ENCODE measurements around the gene LSS. TPM values are rescaled to one million over a fixed set of nuclear protein-coding genes. Genes with fewer than 3 reads are reported as not detected.

The LSS gene
- total and polyA plus RNA-seq, 2 experiments from 2014 or later: 55.0 to 237 TPM

DNA sequence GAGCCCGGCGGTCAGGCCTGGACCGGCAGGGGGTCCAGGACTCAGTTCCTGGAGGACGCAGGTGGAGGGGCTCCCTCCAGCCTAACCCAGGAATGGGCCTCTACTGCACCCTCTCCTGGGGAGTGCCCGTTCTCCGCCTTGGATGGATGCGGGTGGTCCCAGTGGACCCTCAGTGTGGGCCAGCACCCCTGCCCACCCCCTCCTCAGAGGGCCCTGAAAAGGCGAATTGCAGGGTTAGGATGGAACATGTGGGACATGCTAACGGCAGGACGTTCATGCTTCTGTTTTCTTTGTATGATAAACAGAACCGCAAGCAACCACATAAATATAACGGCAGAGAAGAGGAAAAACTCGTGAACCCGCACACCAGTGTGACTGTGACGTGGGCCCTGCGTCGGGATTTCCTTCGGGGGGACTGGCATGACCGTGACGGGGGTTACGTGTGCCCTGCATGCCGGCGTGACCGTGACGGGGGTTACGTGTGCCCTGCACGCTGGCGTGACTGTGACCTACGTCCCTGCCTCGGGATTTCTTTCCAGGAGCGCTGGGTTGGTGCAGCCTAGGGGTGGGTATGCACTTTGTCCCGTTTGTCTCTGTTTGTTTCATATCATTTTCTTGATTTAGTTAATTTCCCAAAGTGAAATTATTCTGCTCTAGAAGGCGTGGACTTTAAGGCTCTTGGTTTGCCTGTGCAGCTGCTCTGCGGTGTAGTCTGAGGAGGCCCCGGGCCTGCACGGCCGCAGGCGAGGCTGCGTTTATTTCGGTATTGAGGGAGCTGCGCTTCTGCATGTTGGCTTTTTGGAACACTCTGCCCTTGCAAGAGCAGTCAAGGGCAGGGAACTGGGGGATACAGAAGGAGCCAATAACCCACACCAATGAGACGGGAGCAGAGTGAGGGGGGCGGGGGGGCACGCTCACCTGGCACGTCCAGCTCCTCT lies 76.3 kb downstream of the LSS start:
- 0 out of 2 replicates have a peak overlapping the region, but pooled peaks have one; percentile 57 for H3K27ac ChIP-seq (ENCODE audit: low read depth)
- H3K4me1 Mint-ChIP-seq: peaks cover 15% of the 10 kb centered on the region
- TF ChIP-seq ZNF114 (CRISPR knock-in tag; IDR thresholded peaks at IDR 0.05): no peak
- TF ChIP-seq ZNF331 (CRISPR knock-in tag; IDR thresholded peaks at IDR 0.05; ENCODE audit: low read depth): no peak
- TF ChIP-seq, protein P1, sequence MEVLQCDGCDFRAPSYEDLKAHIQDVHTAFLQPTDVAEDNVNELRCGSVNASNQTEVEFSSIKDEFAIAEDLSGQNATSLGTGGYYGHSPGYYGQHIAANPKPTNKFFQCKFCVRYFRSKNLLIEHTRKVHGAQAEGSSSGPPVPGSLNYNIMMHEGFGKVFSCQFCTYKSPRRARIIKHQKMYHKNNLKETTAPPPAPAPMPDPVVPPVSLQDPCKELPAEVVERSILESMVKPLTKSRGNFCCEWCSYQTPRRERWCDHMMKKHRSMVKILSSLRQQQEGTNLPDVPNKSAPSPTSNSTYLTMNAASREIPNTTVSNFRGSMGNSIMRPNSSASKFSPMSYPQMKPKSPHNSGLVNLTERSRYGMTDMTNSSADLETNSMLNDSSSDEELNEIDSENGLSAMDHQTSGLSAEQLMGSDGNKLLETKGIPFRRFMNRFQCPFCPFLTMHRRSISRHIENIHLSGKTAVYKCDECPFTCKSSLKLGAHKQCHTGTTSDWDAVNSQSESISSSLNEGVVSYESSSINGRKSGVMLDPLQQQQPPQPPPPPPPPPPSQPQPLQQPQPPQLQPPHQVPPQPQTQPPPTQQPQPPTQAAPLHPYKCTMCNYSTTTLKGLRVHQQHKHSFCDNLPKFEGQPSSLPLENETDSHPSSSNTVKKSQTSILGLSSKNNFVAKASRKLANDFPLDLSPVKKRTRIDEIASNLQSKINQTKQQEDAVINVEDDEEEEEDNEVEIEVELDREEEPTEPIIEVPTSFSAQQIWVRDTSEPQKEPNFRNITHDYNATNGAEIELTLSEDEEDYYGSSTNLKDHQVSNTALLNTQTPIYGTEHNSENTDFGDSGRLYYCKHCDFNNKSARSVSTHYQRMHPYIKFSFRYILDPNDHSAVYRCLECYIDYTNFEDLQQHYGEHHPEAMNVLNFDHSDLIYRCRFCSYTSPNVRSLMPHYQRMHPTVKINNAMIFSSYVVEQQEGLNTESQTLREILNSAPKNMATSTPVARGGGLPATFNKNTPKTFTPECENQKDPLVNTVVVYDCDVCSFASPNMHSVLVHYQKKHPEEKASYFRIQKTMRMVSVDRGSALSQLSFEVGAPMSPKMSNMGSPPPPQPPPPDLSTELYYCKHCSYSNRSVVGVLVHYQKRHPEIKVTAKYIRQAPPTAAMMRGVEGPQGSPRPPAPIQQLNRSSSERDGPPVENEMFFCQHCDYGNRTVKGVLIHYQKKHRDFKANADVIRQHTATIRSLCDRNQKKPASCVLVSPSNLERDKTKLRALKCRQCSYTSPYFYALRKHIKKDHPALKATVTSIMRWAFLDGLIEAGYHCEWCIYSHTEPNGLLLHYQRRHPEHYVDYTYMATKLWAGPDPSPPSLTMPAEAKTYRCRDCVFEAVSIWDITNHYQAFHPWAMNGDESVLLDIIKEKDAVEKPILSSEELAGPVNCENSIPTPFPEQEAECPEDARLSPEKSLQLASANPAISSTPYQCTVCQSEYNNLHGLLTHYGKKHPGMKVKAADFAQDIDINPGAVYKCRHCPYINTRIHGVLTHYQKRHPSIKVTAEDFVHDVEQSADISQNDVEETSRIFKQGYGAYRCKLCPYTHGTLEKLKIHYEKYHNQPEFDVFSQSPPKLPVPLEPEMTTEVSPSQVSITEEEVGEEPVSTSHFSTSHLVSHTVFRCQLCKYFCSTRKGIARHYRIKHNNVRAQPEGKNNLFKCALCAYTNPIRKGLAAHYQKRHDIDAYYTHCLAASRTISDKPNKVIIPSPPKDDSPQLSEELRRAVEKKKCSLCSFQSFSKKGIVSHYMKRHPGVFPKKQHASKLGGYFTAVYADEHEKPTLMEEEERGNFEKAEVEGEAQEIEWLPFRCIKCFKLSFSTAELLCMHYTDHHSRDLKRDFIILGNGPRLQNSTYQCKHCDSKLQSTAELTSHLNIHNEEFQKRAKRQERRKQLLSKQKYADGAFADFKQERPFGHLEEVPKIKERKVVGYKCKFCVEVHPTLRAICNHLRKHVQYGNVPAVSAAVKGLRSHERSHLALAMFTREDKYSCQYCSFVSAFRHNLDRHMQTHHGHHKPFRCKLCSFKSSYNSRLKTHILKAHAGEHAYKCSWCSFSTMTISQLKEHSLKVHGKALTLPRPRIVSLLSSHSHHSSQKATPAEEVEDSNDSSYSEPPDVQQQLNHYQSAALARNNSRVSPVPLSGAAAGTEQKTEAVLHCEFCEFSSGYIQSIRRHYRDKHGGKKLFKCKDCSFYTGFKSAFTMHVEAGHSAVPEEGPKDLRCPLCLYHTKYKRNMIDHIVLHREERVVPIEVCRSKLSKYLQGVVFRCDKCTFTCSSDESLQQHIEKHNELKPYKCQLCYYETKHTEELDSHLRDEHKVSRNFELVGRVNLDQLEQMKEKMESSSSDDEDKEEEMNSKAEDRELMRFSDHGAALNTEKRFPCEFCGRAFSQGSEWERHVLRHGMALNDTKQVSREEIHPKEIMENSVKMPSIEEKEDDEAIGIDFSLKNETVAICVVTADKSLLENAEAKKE (CRISPR knock-in tag; IDR thresholded peaks at IDR 0.05): no peak
- TF ChIP-seq, protein P2, sequence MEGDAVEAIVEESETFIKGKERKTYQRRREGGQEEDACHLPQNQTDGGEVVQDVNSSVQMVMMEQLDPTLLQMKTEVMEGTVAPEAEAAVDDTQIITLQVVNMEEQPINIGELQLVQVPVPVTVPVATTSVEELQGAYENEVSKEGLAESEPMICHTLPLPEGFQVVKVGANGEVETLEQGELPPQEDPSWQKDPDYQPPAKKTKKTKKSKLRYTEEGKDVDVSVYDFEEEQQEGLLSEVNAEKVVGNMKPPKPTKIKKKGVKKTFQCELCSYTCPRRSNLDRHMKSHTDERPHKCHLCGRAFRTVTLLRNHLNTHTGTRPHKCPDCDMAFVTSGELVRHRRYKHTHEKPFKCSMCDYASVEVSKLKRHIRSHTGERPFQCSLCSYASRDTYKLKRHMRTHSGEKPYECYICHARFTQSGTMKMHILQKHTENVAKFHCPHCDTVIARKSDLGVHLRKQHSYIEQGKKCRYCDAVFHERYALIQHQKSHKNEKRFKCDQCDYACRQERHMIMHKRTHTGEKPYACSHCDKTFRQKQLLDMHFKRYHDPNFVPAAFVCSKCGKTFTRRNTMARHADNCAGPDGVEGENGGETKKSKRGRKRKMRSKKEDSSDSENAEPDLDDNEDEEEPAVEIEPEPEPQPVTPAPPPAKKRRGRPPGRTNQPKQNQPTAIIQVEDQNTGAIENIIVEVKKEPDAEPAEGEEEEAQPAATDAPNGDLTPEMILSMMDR (conservative IDR thresholded peaks at IDR 0.05; ENCODE audit: low read depth in 2 of 2): no peak
- TF ChIP-seq NANOG (IDR thresholded peaks at IDR 0.05; ENCODE audit: borderline replicate concordance): no peak
- TF ChIP-seq, protein P3, sequence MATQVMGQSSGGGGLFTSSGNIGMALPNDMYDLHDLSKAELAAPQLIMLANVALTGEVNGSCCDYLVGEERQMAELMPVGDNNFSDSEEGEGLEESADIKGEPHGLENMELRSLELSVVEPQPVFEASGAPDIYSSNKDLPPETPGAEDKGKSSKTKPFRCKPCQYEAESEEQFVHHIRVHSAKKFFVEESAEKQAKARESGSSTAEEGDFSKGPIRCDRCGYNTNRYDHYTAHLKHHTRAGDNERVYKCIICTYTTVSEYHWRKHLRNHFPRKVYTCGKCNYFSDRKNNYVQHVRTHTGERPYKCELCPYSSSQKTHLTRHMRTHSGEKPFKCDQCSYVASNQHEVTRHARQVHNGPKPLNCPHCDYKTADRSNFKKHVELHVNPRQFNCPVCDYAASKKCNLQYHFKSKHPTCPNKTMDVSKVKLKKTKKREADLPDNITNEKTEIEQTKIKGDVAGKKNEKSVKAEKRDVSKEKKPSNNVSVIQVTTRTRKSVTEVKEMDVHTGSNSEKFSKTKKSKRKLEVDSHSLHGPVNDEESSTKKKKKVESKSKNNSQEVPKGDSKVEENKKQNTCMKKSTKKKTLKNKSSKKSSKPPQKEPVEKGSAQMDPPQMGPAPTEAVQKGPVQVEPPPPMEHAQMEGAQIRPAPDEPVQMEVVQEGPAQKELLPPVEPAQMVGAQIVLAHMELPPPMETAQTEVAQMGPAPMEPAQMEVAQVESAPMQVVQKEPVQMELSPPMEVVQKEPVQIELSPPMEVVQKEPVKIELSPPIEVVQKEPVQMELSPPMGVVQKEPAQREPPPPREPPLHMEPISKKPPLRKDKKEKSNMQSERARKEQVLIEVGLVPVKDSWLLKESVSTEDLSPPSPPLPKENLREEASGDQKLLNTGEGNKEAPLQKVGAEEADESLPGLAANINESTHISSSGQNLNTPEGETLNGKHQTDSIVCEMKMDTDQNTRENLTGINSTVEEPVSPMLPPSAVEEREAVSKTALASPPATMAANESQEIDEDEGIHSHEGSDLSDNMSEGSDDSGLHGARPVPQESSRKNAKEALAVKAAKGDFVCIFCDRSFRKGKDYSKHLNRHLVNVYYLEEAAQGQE (IDR thresholded peaks at IDR 0.05; ENCODE audit: unreplicated experiment): no peak
- TF ChIP-seq EZH2 (IDR thresholded peaks at IDR 0.05; ENCODE audit: low read depth, unreplicated experiment): no peak
- no peak for TF ChIP-seq CREB1 (CRISPR knock-in tag; IDR thresholded peaks at IDR 0.05; ENCODE audit: low read depth)
- no peak for TF ChIP-seq EZH2phosphoT487 (IDR thresholded peaks at IDR 0.05; ENCODE audit: unreplicated experiment)
- TF ChIP-seq, protein P4, sequence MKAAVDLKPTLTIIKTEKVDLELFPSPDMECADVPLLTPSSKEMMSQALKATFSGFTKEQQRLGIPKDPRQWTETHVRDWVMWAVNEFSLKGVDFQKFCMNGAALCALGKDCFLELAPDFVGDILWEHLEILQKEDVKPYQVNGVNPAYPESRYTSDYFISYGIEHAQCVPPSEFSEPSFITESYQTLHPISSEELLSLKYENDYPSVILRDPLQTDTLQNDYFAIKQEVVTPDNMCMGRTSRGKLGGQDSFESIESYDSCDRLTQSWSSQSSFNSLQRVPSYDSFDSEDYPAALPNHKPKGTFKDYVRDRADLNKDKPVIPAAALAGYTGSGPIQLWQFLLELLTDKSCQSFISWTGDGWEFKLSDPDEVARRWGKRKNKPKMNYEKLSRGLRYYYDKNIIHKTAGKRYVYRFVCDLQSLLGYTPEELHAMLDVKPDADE (IDR thresholded peaks at IDR 0.05): no peak
- no peak for TF ChIP-seq JUNB (IDR thresholded peaks at IDR 0.05; ENCODE audit: unreplicated experiment)
- no peak for TF ChIP-seq POLR2AphosphoS5 (IDR thresholded peaks at IDR 0.05; ENCODE audit: low read depth)
- TF ChIP-seq STAT1 (IDR thresholded peaks at IDR 0.05; ENCODE audit: unreplicated experiment): no peak
- ATAC-seq: no peak
- no peaks in the 10 kb centered on the region for H3K9me2 ChIP-seq (ENCODE audit: insufficient read depth)
- no peaks in the 10 kb centered on the region for H3K27me3 ChIP-seq (ENCODE audit: insufficient read depth)
- no peaks in the 10 kb centered on the region for H3K27me3 Mint-ChIP-seq (ENCODE audit: insufficient read depth, low read depth, poor library complexity)
- DNase-seq (ENCODE audit: low spot score): no peak
- H3K9me3 Mint-ChIP-seq: no peaks in the 10 kb centered on the region; the same call in 2 of the 3 replicates
- no peaks in the 10 kb centered on the region for H3K79me2 ChIP-seq (replicated peaks; ENCODE audit: insufficient read depth)
- H3K4me1 ChIP-seq (ENCODE audit: insufficient read depth): no peaks in the 10 kb centered on the region; the same call in 1 of the 2 replicates
- no peak overlapping the region for H2AFZ ChIP-seq
- peak overlapping the region; percentile 82; the same call in 1 of the 2 replicates for H3K27ac Mint-ChIP-seq
- H3K36me3 Mint-ChIP-seq (ENCODE audit: low read depth): no peaks in the 10 kb centered on the region; the same call in 2 of the 3 replicates
- H3F3A ChIP-seq (replicated peaks; ENCODE audit: low read depth): 0 out of 2 replicates have a peak, but pooled peaks cover 4% of the 10 kb centered on the region
- no peaks in the 10 kb centered on the region for H4K20me1 ChIP-seq (replicated peaks; ENCODE audit: insufficient read depth)
- no peak overlapping the region for H3K4me3 ChIP-seq
- no peaks in the 10 kb centered on the region for H3K36me3 ChIP-seq (ENCODE audit: insufficient read depth)
- no peak overlapping the region; the same call in 2 of the 3 replicates for H3K4me3 Mint-ChIP-seq
- H3K4me2 ChIP-seq: peak overlapping the region; percentile 67; the same call in 1 of the 2 replicates
